Astrocyte of the cerebellum (primary cell): ENCODE results near the gene CBX1.

Experiments used
- DNase-seq: peaks from one replicate; pipeline ENCODE4 v3.0.0-alpha.2; 2011; ENCODE audit warnings: low read depth
- H3K4me3 ChIP-seq: 2 replicates; pipeline ENCODE4 v1.5.1; 2011; ENCODE audit warnings: mild to moderate bottlenecking, low read depth, low read length, moderate library complexity
- CTCF ChIP-seq: IDR thresholded peaks from 2 replicates; pipeline ENCODE4 v1.5.1; 2012; ENCODE audit warnings: low read length, low read depth, moderate library complexity, mild to moderate bottlenecking; ENCODE audit errors: missing control alignments
- in situ Hi-C: cut with HindIII; loops from 2 replicates; pipeline ENCODE4 v1.10.0; 2017; ENCODE audit warnings: low sequenced_read_pairs

The CBX1 gene

GRCh38 chr17:48144976-48145798, 43.9 kb upstream of the CBX1 start:
- no peak for DNase-seq
- H3K4me3 ChIP-seq = no peak overlapping the region
- no peak for TF ChIP-seq CTCF
- in situ Hi-C loops = no loop called here

GRCh38 chr17:48144231-48144630, 43.0 kb upstream of the CBX1 start:
- in situ Hi-C loops = no loop called here
- H3K4me3 ChIP-seq = no peak overlapping the region
- TF ChIP-seq CTCF = no peak
- DNase-seq = no peak

GRCh38 chr17:48143629-48144028, 42.4 kb upstream of the CBX1 start:
- DNase-seq = no peak
- in situ Hi-C loops = no loop called here
- TF ChIP-seq CTCF = no peak
- no peak overlapping the region for H3K4me3 ChIP-seq

GRCh38 chr17:48139944-48140343, 38.7 kb upstream of the CBX1 start:
- DNase-seq = no peak

GRCh38 chr17:48137656-48138055, 36.4 kb upstream of the CBX1 start:
- TF ChIP-seq CTCF = no peak
- H3K4me3 ChIP-seq = no peak overlapping the region
- DNase-seq = no peak
- in situ Hi-C loops = loop anchor here (5.0 kb wide), 1 partner anchor 40 kb away; no protein-coding TSS in a partner anchor

More at GRCh38 chr17:48139944-48140343, 38.7 kb upstream of the CBX1 start:
- in situ Hi-C loops = loop anchor here (5.0 kb wide), 1 partner anchor 43 kb away; no protein-coding TSS in a partner anchor
- no peak for TF ChIP-seq CTCF
- no peak overlapping the region for H3K4me3 ChIP-seq

- no peak for TF ChIP-seq CTCF
- no peak overlapping the region for H3K4me3 ChIP-seq
- in situ Hi-C loops = loop anchor here (5.0 kb wide), 1 partner anchor 38 kb away; no protein-coding TSS in a partner anchor
- DNase-seq = no peak
Observed at GRCh38 chr17:48134912-48135480, 33.7 kb upstream of the CBX1 start.
